ENCODE measurements around the gene MAP3K14.

GRCh38 chr17:45318561-45319230, 1.9 kb upstream of the MAP3K14 start:
- TF ChIP-seq EZH2phosphoT487 (IDR thresholded peaks at IDR 0.05): no peak
- TF ChIP-seq CTCF (IDR thresholded peaks at IDR 0.05): no peak

Data from neural progenitor cell (in vitro differentiated cells).